GM12892 (cell line): Measurements from ENCODE around the gene USP48.

Experiments used
- POLR2A ChIP-seq: IDR thresholded peaks from 2 replicates; pipeline ENCODE4 v1.6.1; 2011; ENCODE audit warnings: low read depth, low read length, control low read depth
- POLR2AphosphoS5 ChIP-seq: IDR thresholded peaks from 2 replicates; pipeline ENCODE4 v1.6.1; 2011; ENCODE audit warnings: low read depth, low read length, control low read depth
- TAF1 ChIP-seq: IDR thresholded peaks from 2 replicates; pipeline ENCODE4 v1.6.1; 2011; ENCODE audit warnings: low read depth, mild to moderate bottlenecking, control low read depth, low read length, borderline replicate concordance

- TF ChIP-seq POLR2A: no peak
- no peak for TF ChIP-seq TAF1
- no peak for TF ChIP-seq POLR2AphosphoS5
Measured at GRCh38 chr1:21752186-21752585, 30.8 kb downstream of the USP48 start.
